Hippocampal formation (tissue), 2 donors: ENCODE results near the gene MANF.
A peak's percentile ranks its signal among the peaks of the same experiment; 100 is the strongest.
"Not testable (repeated sequence)": the region's sequence is repeated elsewhere in the genome, so short reads cannot be mapped to it uniquely, and the experiment has no call there.

Experiments used
- DNase-seq, 2 donors: peaks; one replicate each; lab custom pipeline; 2025; lab: John Stamatoyannopoulos, UW

Gene MANF

GRCh38 chr3:51373658-51374421 lies 11.3 kb upstream of the MANF start:
- DNase-seq, result no peak

GRCh38 chr3:51374456-51374855 lies 10.6 kb upstream of the MANF start:
- DNase-seq, result no peak

GRCh38 chr3:51375136-51375535 lies 10.0 kb upstream of the MANF start:
- DNase-seq, result no peak

GRCh38 chr3:51375571-51375970 lies 9.5 kb upstream of the MANF start:
- no peak for DNase-seq

GRCh38 chr3:51378065-51378464 lies 7.0 kb upstream of the MANF start:
- DNase-seq, result no peak

- no peak for DNase-seq
Observed at GRCh38 chr3:51378726-51379125, 6.4 kb upstream of the MANF start.

- no peak for DNase-seq
Observed at GRCh38 chr3:51379301-51379700, 5.8 kb upstream of the MANF start.

GRCh38 chr3:51379746-51380455 lies 5.2 kb upstream of the MANF start:
- no peak for DNase-seq

GRCh38 chr3:51380601-51381332 lies 4.3 kb upstream of the MANF start:
- DNase-seq, result no peak

GRCh38 chr3:51381333-51381705 lies 3.8 kb upstream of the MANF start:
- DNase-seq, result no peak

- DNase-seq, result no peak
Observed at GRCh38 chr3:51382076-51382745, 2.9 kb upstream of the MANF start.

GRCh38 chr3:51382947-51383578 lies 2.0 kb upstream of the MANF start:
- no peak for DNase-seq

- peak in 1 of 2 donors; percentile 52 for DNase-seq
Observed at GRCh38 chr3:51384055-51384725, 901 bp upstream of the MANF start.

- DNase-seq, result no peak
Observed at GRCh38 chr3:51385621-51386091, 565 bp downstream of the MANF start.

- DNase-seq, result no peak
Observed at GRCh38 chr3:51386159-51386851, 1.2 kb downstream of the MANF start.

GRCh38 chr3:51386852-51387229 lies 1.8 kb downstream of the MANF start:
- no peak for DNase-seq

GRCh38 chr3:51387281-51387680 lies 2.2 kb downstream of the MANF start:
- DNase-seq, result not testable (repeated sequence)

- DNase-seq, result no peak
Observed at GRCh38 chr3:51388286-51389029, 3.4 kb downstream of the MANF start.

GRCh38 chr3:51389423-51390183 lies 4.5 kb downstream of the MANF start:
- DNase-seq, result peak in 1 of 2 donors; percentile 27
